HG03460 (cell line): ENCODE results near the gene LOXL1.
A peak's percentile ranks its signal among the peaks of the same experiment; 100 is the strongest.

Experiments used
- ATAC-seq: cut with Tn5 transposase; IDR thresholded peaks from one replicate; pipeline ENCODE4 v1.9.1; 2021; ENCODE audit not compliant: unreplicated experiment

LOXL1 gene

GRCh38 chr15:73990250-73991005, 64.2 kb downstream of the LOXL1 start:
- ATAC-seq = no peak

GRCh38 chr15:73991260-73991659, 65.0 kb downstream of the LOXL1 start:
- ATAC-seq = no peak

GRCh38 chr15:73991726-73992593, 65.7 kb downstream of the LOXL1 start, which contains the start of gene STOML1:
TSS of gene STOML1 (minus strand) at chr15:73992295. CDS start at chr15:73992223, 72 bp downstream.
- peak; percentile 62 for ATAC-seq

GRCh38 chr15:73992594-73992898, 66.3 kb downstream of the LOXL1 start:
- no peak for ATAC-seq

DNA sequence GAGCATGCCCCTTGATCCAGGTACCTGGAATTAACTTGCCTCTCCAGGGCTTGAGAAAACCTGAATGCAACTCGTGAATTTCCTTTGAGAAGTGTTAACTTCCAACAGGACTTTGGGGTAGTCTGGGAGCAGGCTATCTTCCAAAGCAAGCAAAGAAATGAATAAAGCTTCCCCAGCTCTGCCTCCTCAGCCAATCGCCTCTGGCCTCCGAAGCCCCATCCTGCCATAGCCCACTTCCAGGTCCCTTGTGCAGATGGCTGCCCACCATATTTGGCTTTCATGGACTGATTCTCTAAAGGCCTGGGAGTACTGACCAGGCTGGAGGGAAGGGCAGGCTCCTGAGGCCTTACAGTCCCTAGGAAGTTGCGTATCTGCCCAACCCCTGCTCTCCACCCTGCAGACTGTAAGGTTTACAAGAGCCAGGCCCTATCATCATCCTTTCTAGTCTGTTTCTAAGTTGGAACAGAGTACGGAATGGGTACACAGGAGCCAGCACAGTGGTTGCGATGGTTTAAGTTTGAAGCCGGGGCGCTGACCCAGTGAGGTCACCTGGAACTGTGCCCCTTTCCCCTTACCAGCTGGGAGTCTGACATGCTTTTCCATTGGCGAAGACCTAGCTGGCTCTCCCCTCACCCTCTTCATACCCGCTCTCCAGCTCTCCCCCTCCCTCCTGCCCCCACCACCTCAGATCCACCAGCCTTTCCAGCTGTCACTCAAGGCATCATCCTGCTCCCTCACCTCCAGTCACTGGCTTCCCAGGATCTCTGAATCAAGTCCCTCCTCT, 67.1 kb downstream of the LOXL1 start:
- ATAC-seq = no peak

DNA sequence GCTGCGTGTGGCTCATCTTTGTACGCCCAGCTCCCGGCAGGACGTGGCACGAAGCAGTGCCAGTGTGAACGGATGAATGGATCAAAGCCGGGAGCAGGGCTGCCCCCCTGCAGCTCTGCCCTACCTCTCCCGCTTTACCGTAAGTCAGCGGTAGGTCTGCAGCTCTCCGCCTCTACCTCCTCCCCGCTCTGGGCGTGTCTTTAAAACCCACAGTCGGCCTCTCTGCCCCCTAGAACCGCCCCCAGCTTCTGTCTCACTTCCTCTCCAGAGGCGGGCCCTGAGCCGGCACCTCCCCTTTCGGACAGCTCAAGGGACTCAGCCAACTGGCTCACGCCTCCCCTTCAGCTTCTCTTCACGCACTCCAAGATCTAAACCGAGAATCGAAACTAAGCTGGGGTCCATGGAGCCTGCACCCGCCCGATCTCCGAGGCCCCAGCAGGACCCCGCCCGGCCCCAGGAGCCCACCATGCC, 68.2 kb downstream of the LOXL1 start, which contains the start of gene PML:
Gene PML (plus strand): TSS at position 304 of the 471 bp plus-strand sequence. CDS start 97 bp downstream, at position 401.
- peak; percentile 69 for ATAC-seq

DNA sequence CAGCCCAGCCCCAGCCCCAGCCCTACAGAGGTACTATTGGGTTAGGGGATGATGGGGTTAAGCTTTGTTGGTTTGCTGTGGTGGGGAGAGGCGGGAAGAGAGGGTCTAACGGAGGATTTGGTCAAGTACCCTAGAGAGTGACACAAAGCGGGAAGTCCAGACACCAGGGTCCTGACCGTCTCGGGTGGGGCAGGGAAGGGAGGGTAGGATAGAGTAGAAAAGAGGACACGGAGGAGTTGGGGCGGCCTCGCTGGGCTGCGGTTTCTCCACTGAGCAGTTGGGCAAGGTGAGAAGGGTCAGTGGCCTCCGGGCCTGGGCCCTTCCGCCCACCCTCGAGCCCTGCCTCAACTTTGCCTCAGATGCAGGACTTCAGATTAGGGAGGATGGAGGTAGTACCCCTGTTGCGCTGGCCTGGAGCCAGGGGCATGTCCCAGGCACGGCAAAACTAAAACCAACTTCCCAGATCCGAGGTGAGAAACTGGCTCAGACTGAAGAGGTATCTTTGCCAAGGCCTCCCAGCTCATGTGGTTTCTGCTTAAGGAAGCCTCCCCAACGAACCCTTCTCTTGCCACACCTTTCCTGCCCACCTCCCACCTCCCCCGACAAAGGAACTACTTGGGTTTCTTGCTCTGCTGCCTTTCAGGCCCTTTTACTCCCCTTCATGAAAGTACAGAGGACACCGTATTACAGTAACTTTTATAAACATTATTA, 68.8 kb downstream of the LOXL1 start:
- no peak for ATAC-seq

GRCh38 chr15:73996267-73996666, 70.0 kb downstream of the LOXL1 start:
- ATAC-seq = no peak

DNA sequence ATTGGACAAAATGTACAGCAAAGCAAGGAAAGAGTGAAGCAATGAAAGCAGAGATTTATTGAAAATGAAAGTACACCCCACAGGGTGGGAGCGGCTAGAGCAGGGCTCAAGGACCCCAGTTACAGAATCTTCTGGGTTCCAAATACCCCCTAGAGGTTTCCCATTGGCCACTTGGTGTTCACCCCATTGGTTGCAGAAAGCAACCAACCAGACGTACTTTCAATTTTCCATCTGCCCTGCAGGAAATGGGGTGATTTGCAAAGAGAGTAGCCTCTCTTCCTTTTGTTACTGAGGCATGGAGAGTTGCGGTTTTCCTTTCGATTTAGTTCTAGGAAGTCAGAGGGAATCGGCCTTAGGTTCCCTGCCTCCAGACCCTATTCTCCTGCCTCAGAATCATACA, 70.7 kb downstream of the LOXL1 start:
- no peak for ATAC-seq

- ATAC-seq = no peak
Measured at GRCh38 chr15:73997986-73998385, 71.7 kb downstream of the LOXL1 start.
